GM11168 (cell line): ENCODE measurements around the gene JPH4.
"Not testable (repeated sequence)": the region's sequence is repeated elsewhere in the genome, so short reads cannot be mapped to it uniquely, and the experiment has no call there.

Experiments
- in situ Hi-C: fragments of 300-500 bp; cut with MboI; formaldehyde crosslinking; loops from one replicate; pipeline ENCODE4 v1.12.0; 2022; ENCODE audit warnings: low sequenced_read_pairs; ENCODE audit not compliant: unreplicated experiment

The JPH4 gene

GRCh38 chr14:23609411-23610089 lies 31.0 kb upstream of the JPH4 start:
- in situ Hi-C loops, result not testable (repeated sequence)

- in situ Hi-C loops, result no loop called here
Measured at GRCh38 chr14:23609001-23609400, 30.4 kb upstream of the JPH4 start.

DNA sequence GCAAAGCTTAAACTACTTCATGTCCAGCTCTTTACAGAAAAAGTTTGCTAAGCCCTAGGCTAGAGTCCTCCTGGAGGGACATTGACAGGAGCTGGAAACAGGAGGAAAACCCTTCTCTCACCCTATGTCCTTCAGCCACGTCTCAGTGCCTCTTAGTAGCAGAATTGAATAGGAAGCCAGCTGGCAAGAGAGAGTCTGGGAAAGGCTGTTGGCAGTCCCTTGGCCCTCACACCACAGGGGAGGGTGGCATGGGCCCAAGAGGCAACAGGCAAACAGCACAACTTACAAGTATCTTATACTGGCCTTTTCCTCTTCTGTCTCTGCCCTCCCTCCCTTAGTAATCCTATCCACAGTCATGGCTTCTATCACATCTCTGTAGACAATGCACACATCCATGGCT lies 29.9 kb upstream of the JPH4 start:
- in situ Hi-C loops, result no loop called here

GRCh38 chr14:23605931-23606585 lies 27.5 kb upstream of the JPH4 start:
- in situ Hi-C loops, result no loop called here

GRCh38 chr14:23604675-23605170 lies 26.1 kb upstream of the JPH4 start:
- in situ Hi-C loops, result no loop called here

DNA sequence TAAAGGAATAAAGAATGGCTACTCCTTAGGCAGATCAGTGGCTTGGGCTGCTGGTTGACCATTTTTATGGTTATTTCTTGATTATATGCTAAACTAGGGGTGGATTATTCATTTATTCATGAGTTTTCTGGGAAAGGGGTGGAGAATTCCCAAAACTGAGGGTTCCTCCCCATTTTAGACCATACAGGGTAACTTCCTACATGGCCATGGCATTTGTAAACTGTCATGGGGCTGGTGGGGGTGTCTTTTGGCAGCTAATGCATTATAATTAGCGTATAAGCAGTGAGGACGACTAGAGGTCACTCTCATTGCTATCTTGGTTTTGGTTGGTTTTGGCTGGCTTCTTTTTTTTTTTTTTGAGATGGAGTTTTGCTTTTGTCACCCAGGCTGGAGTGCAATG lies 25.6 kb upstream of the JPH4 start:
- in situ Hi-C loops, result no loop called here

GRCh38 chr14:23603103-23603502 lies 24.5 kb upstream of the JPH4 start:
- in situ Hi-C loops, result no loop called here

- in situ Hi-C loops, result no loop called here
Measured at GRCh38 chr14:23602181-23603095, 23.8 kb upstream of the JPH4 start.

GRCh38 chr14:23601845-23602180 lies 23.2 kb upstream of the JPH4 start:
- in situ Hi-C loops, result no loop called here

GRCh38 chr14:23601424-23601823 lies 22.8 kb upstream of the JPH4 start:
- in situ Hi-C loops, result no loop called here

DNA sequence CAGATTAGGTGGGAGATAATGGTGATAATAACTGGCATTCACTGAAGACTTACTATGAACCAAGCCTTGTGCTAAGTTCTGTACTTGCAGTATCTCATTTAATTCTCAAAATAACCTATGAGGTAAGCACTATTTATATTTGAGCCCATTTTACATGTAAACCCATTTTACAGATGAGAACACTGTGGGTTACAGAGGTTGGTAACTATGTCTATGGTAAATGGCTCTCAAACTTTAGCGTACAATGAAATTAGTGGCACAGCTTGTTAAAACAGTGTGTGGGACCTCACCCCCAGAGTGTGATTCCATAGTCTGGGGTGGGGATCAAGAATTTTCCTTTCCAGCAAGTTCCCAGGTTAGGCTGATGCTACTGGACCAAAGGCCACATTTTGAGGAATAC lies 22.2 kb upstream of the JPH4 start:
- in situ Hi-C loops, result no loop called here

- in situ Hi-C loops, result no loop called here
Measured at GRCh38 chr14:23600322-23600707, 21.7 kb upstream of the JPH4 start.

DNA sequence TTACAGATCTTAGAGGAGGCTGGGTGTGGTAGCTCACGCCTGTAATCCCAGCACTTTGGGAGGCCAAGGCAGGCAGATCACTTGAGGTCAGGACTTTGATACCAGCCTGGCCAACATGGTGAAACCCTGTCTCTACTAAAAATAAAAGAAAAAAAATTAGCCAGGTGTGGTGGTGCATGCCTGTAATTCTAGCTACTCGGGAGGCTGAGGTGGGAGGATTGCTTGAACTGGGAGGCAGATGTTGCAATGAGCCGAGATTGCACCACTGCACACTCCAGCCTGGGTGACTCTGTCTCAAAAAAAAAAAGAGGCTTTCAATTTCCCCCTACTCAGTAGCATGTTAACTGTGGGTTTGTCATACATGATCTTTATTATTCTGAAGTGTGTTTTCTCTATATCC lies 15.6 kb upstream of the JPH4 start:
- in situ Hi-C loops, result loop anchor here (10.0 kb wide), 1 partner anchor 341 kb away; no protein-coding TSS in a partner anchor

DNA sequence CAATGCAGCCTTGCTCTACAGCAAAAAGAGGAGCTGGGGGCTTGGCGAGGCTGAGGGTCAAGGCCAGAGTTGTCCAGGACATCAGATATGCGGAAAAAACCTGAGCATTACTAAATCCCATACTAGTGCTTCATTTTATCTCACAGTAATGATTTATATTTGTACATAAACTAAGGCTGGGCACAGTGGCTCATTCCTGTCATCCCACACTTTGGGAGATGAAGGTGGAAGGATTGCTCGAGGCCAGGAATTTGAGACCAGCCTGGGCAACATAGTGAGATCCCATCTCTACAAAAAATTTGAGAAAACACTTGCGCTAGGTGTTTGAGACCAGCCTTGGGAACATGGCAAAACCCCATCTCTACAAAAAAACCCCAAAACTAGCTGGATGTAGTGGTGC lies 11.6 kb upstream of the JPH4 start:
- in situ Hi-C loops, result loop anchor here (10.0 kb wide), 1 partner anchor 345 kb away; no protein-coding TSS in a partner anchor

DNA sequence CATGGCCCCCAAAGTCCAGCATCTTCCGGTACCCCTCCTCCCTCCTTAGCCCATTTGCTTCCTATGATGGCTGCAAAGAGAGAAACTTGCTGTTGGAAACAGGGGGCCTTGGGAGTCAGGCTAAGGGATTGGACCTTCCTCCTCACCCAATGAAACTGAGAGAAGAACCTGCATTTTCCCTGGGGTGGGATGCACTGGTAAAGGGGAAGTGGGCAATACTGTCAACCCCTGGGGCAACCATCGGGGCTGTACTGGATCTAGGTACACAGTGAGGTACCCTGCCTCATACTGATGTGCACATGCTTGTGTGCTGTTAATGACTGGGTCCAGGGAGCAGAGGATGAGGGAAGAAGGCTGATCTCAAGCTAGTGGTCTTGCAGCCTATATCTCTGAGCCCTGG lies 11.0 kb upstream of the JPH4 start:
- in situ Hi-C loops, result loop anchor here (10.0 kb wide), 1 partner anchor 345 kb away; no protein-coding TSS in a partner anchor

GRCh38 chr14:23588884-23589598 lies 10.5 kb upstream of the JPH4 start:
- in situ Hi-C loops, result no loop called here

- in situ Hi-C loops, result not testable (repeated sequence)
Measured at GRCh38 chr14:23584527-23585203, 6.1 kb upstream of the JPH4 start.

- in situ Hi-C loops, result not testable (repeated sequence)
Measured at GRCh38 chr14:23583761-23584526, 5.4 kb upstream of the JPH4 start.
